Activated CD8-positive, alpha-beta memory T cell treated with anti-CD3 and anti-CD28 coated beads for 36 hours (primary cell): Measurements from ENCODE around the gene ECM1. TPM values are rescaled to one million over a fixed set of nuclear protein-coding genes. Genes with fewer than 3 reads are reported as not detected.

Experiments
- CTCF ChIA-PET: fragments of 350-600 bp; sonication (Branson Sonifier 250); formaldehyde crosslinking; loops from one replicate; lab custom pipeline; 2021; ENCODE audit warnings: antibody characterized with exemption; lab: Charles Lee
- POLR2A ChIA-PET: fragments of 350-600 bp; sonication (Branson Sonifier 250); formaldehyde crosslinking; loops from one replicate; lab custom pipeline; 2021; ENCODE audit warnings: antibody characterized with exemption; lab: Charles Lee
- total RNA-seq, 2 experiments: library from RNA; stranded (reverse); gene quantifications; one replicate each; pipeline ENCODE4 v1.2.3, GENCODE V29; 2021

Gene ECM1
- total RNA-seq, 2 experiments from 2014 or later = 1.3 to 1.5 TPM

GRCh38 chr1:150534002-150534401, 26.1 kb downstream of the ECM1 start:
- POLR2A ChIA-PET = no interaction called here
- CTCF ChIA-PET = interaction anchor here (1.5 to 2.5 kb wide), 2 partner anchors 17 to 278 kb away, joined by 3 to 10 read pairs; partner anchors contain the start of gene FALEC

GRCh38 chr1:150535511-150536287, 27.8 kb downstream of the ECM1 start:
- CTCF ChIA-PET = interaction anchor here (0.6 kb wide), 1 partner anchor 445 kb away, joined by 3 read pairs; no protein-coding TSS in a partner anchor
- POLR2A ChIA-PET = no interaction called here

- CTCF ChIA-PET = interaction anchor here (0.6 to 1.2 kb wide), 2 partner anchors 11 to 24 kb away, joined by 3 to 4 read pairs; no protein-coding TSS in a partner anchor
- POLR2A ChIA-PET = no interaction called here
Observed at GRCh38 chr1:150536836-150537731, 29.2 kb downstream of the ECM1 start.

GRCh38 chr1:150537732-150538684, 30.1 kb downstream of the ECM1 start:
- ChIA-PET CTCF (interaction anchor here (1.2 to 1.8 kb wide), 2 partner anchors 23 kb away, joined by 4 read pairs; no protein-coding TSS in a partner anchor), POLR2A (no interaction called here)

- ChIA-PET POLR2A (interaction anchor here (0.5 kb wide), 1 partner anchor 387 kb away, joined by 7 read pairs; no protein-coding TSS in a partner anchor), CTCF (interaction anchor here (1.0 to 1.2 kb wide), 2 partner anchors 27 to 57 kb away, joined by 3 read pairs; no protein-coding TSS in a partner anchor)
Observed at GRCh38 chr1:150543500-150544143, 35.7 kb downstream of the ECM1 start.

GRCh38 chr1:150544204-150544603, 36.3 kb downstream of the ECM1 start:
- CTCF ChIA-PET = interaction anchor here (0.8 to 1.0 kb wide), 2 partner anchors 27 to 28 kb away, joined by 3 read pairs; no protein-coding TSS in a partner anchor
- POLR2A ChIA-PET = interaction anchor here (0.5 kb wide), 1 partner anchor 387 kb away, joined by 7 read pairs; no protein-coding TSS in a partner anchor

- POLR2A ChIA-PET = interaction anchor here (0.6 kb wide), 1 partner anchor 388 kb away, joined by 6 read pairs; no protein-coding TSS in a partner anchor
- CTCF ChIA-PET = no interaction called here
Observed at GRCh38 chr1:150545486-150546032, 37.6 kb downstream of the ECM1 start.

- POLR2A ChIA-PET = no interaction called here
- CTCF ChIA-PET = interaction anchor here (0.7 kb wide), 1 partner anchor 14 kb away, joined by 4 read pairs; no protein-coding TSS in a partner anchor
Observed at GRCh38 chr1:150546294-150546937, 38.5 kb downstream of the ECM1 start.

GRCh38 chr1:150548324-150548631, 40.4 kb downstream of the ECM1 start:
- POLR2A ChIA-PET = interaction anchor here (1.0 to 1.1 kb wide), 2 partner anchors 12 to 19 kb away, joined by 3 to 6 read pairs; no protein-coding TSS in a partner anchor
- CTCF ChIA-PET = interaction anchor here (0.6 to 1.6 kb wide), 5 partner anchors 11 to 310 kb away, joined by 3 to 5 read pairs (median 4); no protein-coding TSS in a partner anchor

- ChIA-PET POLR2A (interaction anchor here (0.7 to 1.6 kb wide), 6 partner anchors 12 to 244 kb away, joined by 3 to 6 read pairs (median 3); partner anchors contain the start of gene MCL1), CTCF (interaction anchor here (0.6 to 1.6 kb wide), 6 partner anchors 10 to 310 kb away, joined by 3 to 5 read pairs (median 4); no protein-coding TSS in a partner anchor)
Observed at GRCh38 chr1:150548632-150549495, 41.0 kb downstream of the ECM1 start, which contains the start of gene ADAMTSL4. Gene ADAMTSL4, plus strand, starts transcription at chr1:150549408. Its CDS starts 2,881 bp downstream, at chr1:150552289.

GRCh38 chr1:150549496-150550221, 41.8 kb downstream of the ECM1 start:
- POLR2A ChIA-PET = interaction anchor here (0.7 to 1.6 kb wide), 4 partner anchors 30 to 245 kb away, joined by 3 to 5 read pairs (median 3); partner anchors contain the start of gene MCL1
- CTCF ChIA-PET = interaction anchor here (0.6 to 1.6 kb wide), 4 partner anchors 9 to 384 kb away, joined by 3 to 5 read pairs (median 4); no protein-coding TSS in a partner anchor

GRCh38 chr1:150550222-150551050, 42.5 kb downstream of the ECM1 start:
- ChIA-PET POLR2A (interaction anchor here (1.6 kb wide), 1 partner anchor 29 kb away, joined by 3 read pairs; the partner anchor contains the start of gene MCL1), CTCF (interaction anchor here (0.6 to 2.3 kb wide), 2 partner anchors 10 to 383 kb away, joined by 3 to 19 read pairs; no protein-coding TSS in a partner anchor)

- ChIA-PET POLR2A (no interaction called here), CTCF (interaction anchor here (1.0 to 2.3 kb wide), 4 partner anchors 9 to 69 kb away, joined by 3 to 19 read pairs (median 3); no protein-coding TSS in a partner anchor)
Observed at GRCh38 chr1:150551051-150551783, 43.3 kb downstream of the ECM1 start.
